HG03066 (cell line): ENCODE data around the gene ZNF573.
"Not testable (repeated sequence)": the region's sequence is repeated elsewhere in the genome, so short reads cannot be mapped to it uniquely, and the experiment has no call there.

Source experiments
- ATAC-seq: cut with Tn5 transposase; IDR thresholded peaks from one replicate; pipeline ENCODE4 v1.9.1; 2021; ENCODE audit warnings: low read depth; ENCODE audit not compliant: unreplicated experiment

Gene ZNF573

GRCh38 chr19:37779127-37780005, at the start of gene ZNF573:
Gene ZNF573 (minus strand): TSS chr19:37779586. CDS start chr19:37773729, 5,857 bp downstream.
- peak; percentile 85 for ATAC-seq

- no peak for ATAC-seq
Measured at GRCh38 chr19:37817180-37817981, 38.0 kb upstream of the ZNF573 start.

GRCh38 chr19:37815611-37816010, 36.2 kb upstream of the ZNF573 start:
- not testable (repeated sequence) for ATAC-seq

GRCh38 chr19:37813340-37813739, 34.0 kb upstream of the ZNF573 start:
- ATAC-seq = no peak

GRCh38 chr19:37809366-37809765, 30.0 kb upstream of the ZNF573 start:
- ATAC-seq = no peak

GRCh38 chr19:37803249-37803840, 24.0 kb upstream of the ZNF573 start:
- no peak for ATAC-seq

GRCh38 chr19:37790244-37790925, 11.0 kb upstream of the ZNF573 start:
- ATAC-seq = no peak

- ATAC-seq = no peak
Measured at GRCh38 chr19:37778613-37779126, 716 bp downstream of the ZNF573 start.

- no peak for ATAC-seq
Measured at GRCh38 chr19:37770985-37771384, 8.4 kb downstream of the ZNF573 start.

GRCh38 chr19:37763488-37763887, 15.9 kb downstream of the ZNF573 start:
- no peak for ATAC-seq

- ATAC-seq = not testable (repeated sequence)
Measured at GRCh38 chr19:37757683-37758082, 21.7 kb downstream of the ZNF573 start.

GRCh38 chr19:37738371-37738770, 41.0 kb downstream of the ZNF573 start:
- ATAC-seq = no peak

GRCh38 chr19:37725181-37725580, 54.2 kb downstream of the ZNF573 start:
- no peak for ATAC-seq

- no peak for ATAC-seq
Measured at GRCh38 chr19:37719927-37720265, 59.5 kb downstream of the ZNF573 start.

GRCh38 chr19:37719111-37719926, 60.1 kb downstream of the ZNF573 start, which contains the start of gene ZNF607:
Gene ZNF607 (minus strand): TSS chr19:37719761. CDS start chr19:37711618, 8,143 bp downstream.
- peak; percentile 97 for ATAC-seq

GRCh38 chr19:37718304-37718703, 61.1 kb downstream of the ZNF573 start:
- no peak for ATAC-seq

GRCh38 chr19:37716140-37716539, 63.2 kb downstream of the ZNF573 start:
- ATAC-seq = no peak

GRCh38 chr19:37706052-37706605, 73.3 kb downstream of the ZNF573 start:
- ATAC-seq = no peak

- ATAC-seq = no peak
Measured at GRCh38 chr19:37699057-37699456, 80.3 kb downstream of the ZNF573 start.
